ENCODE measurements around the gene SRSF11.

GRCh38 chr1:70221238-70222121 is at the start of gene SRSF11:
- TF ChIP-seq CTCF (IDR thresholded peaks at IDR 0.05; ENCODE audit: insufficient read depth, low read length) (no peak), SPI1 (IDR thresholded peaks at IDR 0.05; ENCODE audit: borderline replicate concordance, low read depth) (no peak)

Data from HL-60 (cell line).